AG04449 (cell line): ENCODE measurements around the gene DPM3.
"Not testable (repeated sequence)": the region's sequence is repeated elsewhere in the genome, so short reads cannot be mapped to it uniquely, and the experiment has no call there.

Experiments
- CTCF ChIA-PET: fragments of 350-600 bp; formaldehyde crosslinking; extraction: SDS; loops from one replicate; lab custom pipeline; 2021; ENCODE audit warnings: antibody characterized with exemption; lab: Yijun Ruan, JAX
- POLR2A ChIA-PET: fragments of 400-600, 350-600 bp; formaldehyde crosslinking; extraction: SDS; loops from one replicate; lab custom pipeline; 2020; ENCODE audit warnings: antibody characterized with exemption, inconsistent platforms; lab: Yijun Ruan, JAX
- DNase-seq: peaks from one replicate; pipeline ENCODE4 v3.0.0-alpha.2; 2010; ENCODE audit warnings: low read depth, low spot score
- H3K4me3 ChIP-seq: 2 replicates; pipeline ENCODE4 v1.5.1; 2011; ENCODE audit warnings: low read depth, mild to moderate bottlenecking, control low read depth, low read length
- CTCF ChIP-seq: IDR thresholded peaks from one replicate; pipeline ENCODE4 v1.5.1; 2011; ENCODE audit warnings: mild to moderate bottlenecking, moderate library complexity, low read length, control low read depth, inconsistent platforms; ENCODE audit not compliant: insufficient read depth; ENCODE audit errors: missing control alignments

Gene DPM3

GRCh38 chr1:155160128-155160527 lies 19.8 kb upstream of the DPM3 start:
- no peak for DNase-seq
- no peak for TF ChIP-seq CTCF
- POLR2A ChIA-PET = no interaction called here
- CTCF ChIA-PET = interaction anchor here (1.4 to 1.6 kb wide), 2 partner anchors 11 to 12 kb away, joined by 3 to 4 read pairs; partner anchors contain the start of gene KRTCAP2
- no peak overlapping the region for H3K4me3 ChIP-seq

- POLR2A ChIA-PET = no interaction called here
Measured at GRCh38 chr1:155158991-155159390, 18.7 kb upstream of the DPM3 start.

GRCh38 chr1:155155996-155156643 lies 15.8 kb upstream of the DPM3 start:
- H3K4me3 ChIP-seq, DNase-seq, POLR2A ChIA-PET: not testable (repeated sequence)
- CTCF ChIA-PET = interaction anchor here (0.7 to 5.5 kb wide), 5 partner anchors 11 to 71 kb away, joined by 3 to 29 read pairs (median 4); partner anchors contain the start of gene KRTCAP2

More at GRCh38 chr1:155158991-155159390, 18.7 kb upstream of the DPM3 start:
- DNase-seq = no peak
- TF ChIP-seq CTCF = no peak
- CTCF ChIA-PET = interaction anchor here (0.6 to 3.2 kb wide), 4 partner anchors 9 to 73 kb away, joined by 3 to 11 read pairs (median 6); partner anchors contain the start of gene KRTCAP2
- no peak overlapping the region for H3K4me3 ChIP-seq

- POLR2A ChIA-PET = no interaction called here
- CTCF ChIA-PET = interaction anchor here (1.2 to 1.6 kb wide), 2 partner anchors 11 to 54 kb away, joined by 3 to 6 read pairs; no protein-coding TSS in a partner anchor
- H3K4me3 ChIP-seq = no peak overlapping the region
- DNase-seq = no peak
- no peak for TF ChIP-seq CTCF
Measured at GRCh38 chr1:155145491-155145890, 5.2 kb upstream of the DPM3 start.

GRCh38 chr1:155141749-155142148 lies 1.4 kb upstream of the DPM3 start:
- POLR2A ChIA-PET = no interaction called here

GRCh38 chr1:155140630-155140953 lies 261 bp upstream of the DPM3 start:
- peak overlapping the region; percentile 83 for H3K4me3 ChIP-seq
- DNase-seq = no peak
- ChIA-PET CTCF (interaction anchor here (1.1 to 2.2 kb wide), 3 partner anchors 27 to 55 kb away, joined by 3 to 6 read pairs (median 3); no protein-coding TSS in a partner anchor), POLR2A (no interaction called here)
- TF ChIP-seq CTCF = no peak

More at GRCh38 chr1:155141749-155142148, 1.4 kb upstream of the DPM3 start:
- no peak overlapping the region for H3K4me3 ChIP-seq
- CTCF ChIA-PET = interaction anchor here (1.1 to 2.2 kb wide), 2 partner anchors 31 to 56 kb away, joined by 7 to 9 read pairs; partner anchors contain the start of gene KRTCAP2
- TF ChIP-seq CTCF = no peak
- no peak for DNase-seq
